ENCODE results near the gene NPTXR.
A peak's percentile ranks its signal among the peaks of the same experiment; 100 is the strongest.

The NPTXR gene

DNA sequence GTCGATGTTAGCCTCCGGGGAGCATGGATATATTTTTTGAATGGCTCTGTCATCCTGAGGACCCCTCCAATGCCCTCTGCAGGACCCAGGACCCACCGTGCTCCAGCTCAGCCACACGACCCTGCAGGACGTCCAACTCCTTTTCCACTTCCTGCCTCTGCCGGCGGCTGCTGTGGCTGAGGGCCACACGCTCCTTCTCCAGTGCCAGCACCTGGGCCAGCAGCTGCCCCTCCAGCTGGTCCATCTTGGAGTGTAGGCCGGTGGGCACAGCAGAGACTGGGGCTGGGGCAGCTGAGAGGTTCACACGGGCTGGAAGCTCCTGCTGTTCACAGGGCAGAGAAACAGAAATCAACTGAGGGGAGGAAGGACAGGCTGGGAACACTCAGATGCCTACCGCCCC lies 15.6 kb downstream of the NPTXR start:
- no peak for DNase-seq (ENCODE audit: low read depth)
- TF ChIP-seq CTCF (IDR thresholded peaks at IDR 0.05; ENCODE audit: control insufficient read depth, extremely low read depth, insufficient read depth) = no peak

GRCh38 chr22:38827510-38827909 lies 16.3 kb downstream of the NPTXR start:
- TF ChIP-seq CTCF (IDR thresholded peaks at IDR 0.05; ENCODE audit: control insufficient read depth, extremely low read depth, insufficient read depth) = no peak
- DNase-seq (ENCODE audit: low read depth) = no peak
- no peak overlapping the region for H3K4me3 ChIP-seq (ENCODE audit: low read depth, low read length)

More for the DNA sequence above, 15.6 kb downstream of the NPTXR start:
- no peak overlapping the region for H3K4me3 ChIP-seq (ENCODE audit: low read depth, low read length)

- DNase-seq (ENCODE audit: low read depth) = no peak
- no peak for TF ChIP-seq CTCF (IDR thresholded peaks at IDR 0.05; ENCODE audit: control insufficient read depth, extremely low read depth, insufficient read depth)
- no peak overlapping the region for H3K4me3 ChIP-seq (ENCODE audit: low read depth, low read length)
Measured at GRCh38 chr22:38826801-38827200, 17.0 kb downstream of the NPTXR start.

DNA sequence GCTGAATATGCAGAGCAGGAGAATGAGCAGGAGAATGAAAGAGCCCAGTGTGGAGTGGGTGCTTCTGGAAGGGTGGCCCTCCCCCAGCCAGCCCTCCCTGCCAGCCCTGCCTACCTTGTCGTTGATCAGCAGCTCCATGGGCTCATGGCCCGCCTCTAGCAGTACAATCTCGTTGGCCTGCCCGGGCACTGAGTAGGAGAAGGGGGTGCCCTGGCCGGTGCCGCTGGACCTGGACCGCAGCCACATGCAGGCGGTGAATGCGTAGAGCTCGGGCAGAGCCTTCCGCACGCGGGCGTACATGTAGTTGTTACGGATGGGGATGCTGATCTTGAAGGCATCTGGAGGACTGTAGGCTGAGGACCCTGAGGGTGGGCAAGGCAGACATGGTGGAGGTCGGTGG lies 17.4 kb downstream of the NPTXR start:
- no peak for TF ChIP-seq CTCF (IDR thresholded peaks at IDR 0.05; ENCODE audit: control insufficient read depth, extremely low read depth, insufficient read depth)
- DNase-seq (ENCODE audit: low read depth) = no peak
- H3K4me3 ChIP-seq (ENCODE audit: low read depth, low read length) = no peak overlapping the region

- no peak overlapping the region for H3K4me3 ChIP-seq (ENCODE audit: low read depth, low read length)
- TF ChIP-seq CTCF (IDR thresholded peaks at IDR 0.05; ENCODE audit: control insufficient read depth, extremely low read depth, insufficient read depth) = no peak
- peak; percentile 30 for DNase-seq (ENCODE audit: low read depth)
Measured at GRCh38 chr22:38824585-38824984, 19.2 kb downstream of the NPTXR start.

GRCh38 chr22:38823637-38824036 lies 20.2 kb downstream of the NPTXR start:
- TF ChIP-seq CTCF (IDR thresholded peaks at IDR 0.05; ENCODE audit: control insufficient read depth, extremely low read depth, insufficient read depth) = no peak
- DNase-seq (ENCODE audit: low read depth) = no peak
- H3K4me3 ChIP-seq (ENCODE audit: low read depth, low read length) = no peak overlapping the region

GRCh38 chr22:38823076-38823475 lies 20.8 kb downstream of the NPTXR start:
- no peak for TF ChIP-seq CTCF (IDR thresholded peaks at IDR 0.05; ENCODE audit: control insufficient read depth, extremely low read depth, insufficient read depth)
- DNase-seq (ENCODE audit: low read depth) = no peak
- no peak overlapping the region for H3K4me3 ChIP-seq (ENCODE audit: low read depth, low read length)

All from LNCaP clone FGC (cell line).